GM12892 (cell line): Measurements from ENCODE around the gene BCL11A.

Source experiments
- DNase-seq: peaks from one replicate; pipeline ENCODE4 v3.0.0; 2011; ENCODE audit not compliant: insufficient read length
- FAIRE-seq: peaks from 2 replicates; lab custom pipeline; 2011; peaks lifted over from hg19 to GRCh38; lab: Jason Lieb, UNC
- POLR2A ChIP-seq: IDR thresholded peaks from 2 replicates; pipeline ENCODE4 v1.6.1; 2011; ENCODE audit warnings: low read depth, low read length, control low read depth
- POLR2AphosphoS5 ChIP-seq: IDR thresholded peaks from 2 replicates; pipeline ENCODE4 v1.6.1; 2011; ENCODE audit warnings: low read depth, low read length, control low read depth
- TAF1 ChIP-seq: IDR thresholded peaks from 2 replicates; pipeline ENCODE4 v1.6.1; 2011; ENCODE audit warnings: low read depth, mild to moderate bottlenecking, control low read depth, low read length, borderline replicate concordance

Gene BCL11A

GRCh38 chr2:60529785-60530627 lies 23.4 kb downstream of the BCL11A start:
- TF ChIP-seq POLR2AphosphoS5 (no peak), TAF1 (no peak), POLR2A (no peak)
- FAIRE-seq: no peak
- DNase-seq: no peak

DNA sequence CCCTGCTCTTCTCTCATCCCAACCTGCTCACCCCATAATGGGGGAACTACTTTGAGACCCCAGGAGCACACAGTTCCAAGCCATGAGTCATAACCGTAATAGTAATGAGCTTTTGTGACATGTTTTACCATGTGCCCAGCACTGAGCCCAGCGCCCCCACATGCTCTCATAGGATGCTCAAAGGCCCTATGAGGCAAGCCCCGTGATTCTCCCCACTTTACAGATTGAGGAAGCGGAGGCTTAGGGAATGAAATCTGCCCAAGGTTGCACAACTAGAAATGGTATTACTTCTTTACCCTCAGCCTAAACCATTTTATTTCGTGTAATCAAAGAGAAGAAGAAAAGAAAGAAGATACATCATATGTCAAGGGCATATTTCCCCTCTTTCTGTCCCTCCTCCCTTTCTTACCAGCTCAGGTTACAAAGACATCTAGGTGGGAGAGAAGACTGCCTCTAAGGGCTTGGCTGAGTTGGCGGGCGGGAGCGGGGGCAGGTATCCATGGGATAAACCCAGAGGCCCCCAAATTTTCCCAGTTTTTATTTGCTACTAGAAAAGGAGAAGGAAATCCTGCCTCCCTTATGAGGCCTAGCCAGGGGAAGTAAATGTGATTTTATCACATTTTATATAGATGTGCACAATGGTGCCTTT lies 24.2 kb downstream of the BCL11A start:
- DNase-seq (no peak), FAIRE-seq (no peak)
- TF ChIP-seq POLR2AphosphoS5 (no peak), POLR2A (no peak), TAF1 (no peak)

DNA sequence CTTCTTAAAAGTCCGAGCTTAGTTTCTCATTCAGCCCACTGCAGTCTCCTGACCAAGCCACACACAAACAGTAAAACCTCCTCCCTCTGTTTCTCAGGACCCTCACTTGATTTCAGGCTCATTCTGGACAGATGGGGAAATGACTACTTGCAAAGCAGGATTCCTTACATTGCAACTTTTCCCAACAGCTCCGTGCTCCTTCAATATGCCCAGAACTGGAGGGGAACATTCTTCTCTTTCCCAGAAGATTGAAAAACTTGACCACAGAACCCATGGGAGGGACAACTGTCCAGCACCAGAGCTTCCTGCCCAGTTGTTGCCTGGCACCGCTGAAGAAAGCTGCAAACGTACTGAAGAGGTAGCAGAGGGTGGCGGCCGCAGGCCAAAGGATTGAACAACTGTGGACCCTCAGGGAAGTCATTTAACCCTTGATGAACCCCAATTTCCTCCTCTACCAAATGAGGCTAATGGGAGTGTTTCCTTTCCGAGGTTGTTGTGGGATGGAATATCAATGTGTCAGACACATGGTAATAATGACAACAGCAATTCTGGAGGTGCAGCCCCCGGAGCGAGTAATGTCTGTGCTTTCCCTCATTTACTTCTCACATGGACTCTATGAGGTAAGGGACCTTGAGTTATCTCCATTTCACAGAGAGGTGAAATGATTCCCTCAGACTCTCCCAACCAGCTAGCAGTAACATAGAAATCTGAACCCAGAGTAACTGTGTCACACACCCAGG lies 25.0 kb downstream of the BCL11A start:
- FAIRE-seq (no peak), DNase-seq (no peak)
- TF ChIP-seq TAF1 (no peak), POLR2A (no peak), POLR2AphosphoS5 (no peak)

GRCh38 chr2:60527762-60528161 lies 25.7 kb downstream of the BCL11A start:
- TF ChIP-seq TAF1 (no peak), POLR2A (no peak), POLR2AphosphoS5 (no peak)
- DNase-seq (no peak), FAIRE-seq (no peak)

- no peak for FAIRE-seq
- DNase-seq: no peak
- no peak for TF ChIP-seq TAF1
- TF ChIP-seq POLR2A: no peak
- no peak for TF ChIP-seq POLR2AphosphoS5
These were observed 26.8 kb downstream of the BCL11A start for GRCh38 chr2:60526623-60527022.

DNA sequence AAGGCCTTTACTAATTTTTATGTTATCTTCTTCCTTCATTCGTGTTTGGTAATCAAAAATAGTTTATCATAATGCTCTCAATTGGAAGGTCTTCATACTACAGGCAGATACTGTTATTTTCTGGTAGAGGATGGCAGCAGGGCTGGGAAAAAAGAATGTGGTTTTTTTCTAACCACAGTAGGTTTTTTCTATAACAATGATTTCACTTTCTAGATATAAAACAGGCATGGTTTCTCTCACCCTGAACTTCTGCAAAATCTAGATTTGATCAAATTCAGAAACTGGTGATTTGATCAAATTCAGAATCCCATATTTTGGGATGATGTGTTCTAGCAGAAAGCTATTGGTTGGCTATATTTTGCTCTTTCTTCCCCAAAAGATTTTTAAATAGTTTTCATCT lies 27.6 kb downstream of the BCL11A start:
- TF ChIP-seq POLR2AphosphoS5: no peak
- no peak for TF ChIP-seq POLR2A
- no peak for TF ChIP-seq TAF1
- no peak for FAIRE-seq

DNA sequence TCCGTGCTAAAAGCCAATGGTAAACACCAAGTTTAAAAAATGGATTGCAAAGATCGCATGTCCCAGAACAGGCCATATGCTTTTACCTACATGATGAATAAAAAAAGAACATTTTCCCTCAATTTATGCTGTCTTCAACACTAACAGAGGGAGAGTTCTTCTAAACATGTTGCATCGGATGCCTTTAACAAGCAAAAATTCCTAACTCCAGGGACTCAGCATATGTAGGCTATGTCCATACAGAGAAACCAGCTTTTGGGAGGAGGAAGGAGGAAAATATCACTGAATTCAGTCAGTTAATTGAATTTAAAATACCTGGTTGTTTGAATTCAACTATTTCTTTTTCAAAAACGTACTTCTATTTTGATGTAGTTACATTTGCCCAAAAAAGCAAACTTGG lies 28.6 kb downstream of the BCL11A start:
- DNase-seq: no peak
- TF ChIP-seq POLR2AphosphoS5 (no peak), TAF1 (no peak), POLR2A (no peak)
- FAIRE-seq: no peak

More for the DNA sequence above, 27.6 kb downstream of the BCL11A start:
- DNase-seq: no peak

DNA sequence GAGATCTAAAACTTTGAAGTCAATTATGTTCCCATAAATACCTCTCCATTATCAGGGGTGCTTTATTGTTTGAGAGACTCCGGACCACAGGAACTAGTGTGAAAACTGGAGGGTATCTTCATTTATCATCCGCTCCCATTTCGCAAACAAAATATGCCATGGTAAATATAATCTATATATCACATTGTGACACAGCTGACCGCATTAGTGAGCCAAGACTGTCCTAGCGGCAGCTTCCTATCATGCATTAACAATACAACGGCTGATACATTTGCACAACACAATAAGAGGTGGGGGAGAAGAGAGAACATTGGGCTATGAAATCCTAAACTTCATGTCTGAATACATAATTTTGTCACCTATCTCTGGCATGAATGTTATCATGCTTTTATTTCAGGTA lies 29.5 kb downstream of the BCL11A start:
- TF ChIP-seq TAF1 (no peak), POLR2AphosphoS5 (no peak), POLR2A (no peak)
- no peak for FAIRE-seq
- no peak for DNase-seq

DNA sequence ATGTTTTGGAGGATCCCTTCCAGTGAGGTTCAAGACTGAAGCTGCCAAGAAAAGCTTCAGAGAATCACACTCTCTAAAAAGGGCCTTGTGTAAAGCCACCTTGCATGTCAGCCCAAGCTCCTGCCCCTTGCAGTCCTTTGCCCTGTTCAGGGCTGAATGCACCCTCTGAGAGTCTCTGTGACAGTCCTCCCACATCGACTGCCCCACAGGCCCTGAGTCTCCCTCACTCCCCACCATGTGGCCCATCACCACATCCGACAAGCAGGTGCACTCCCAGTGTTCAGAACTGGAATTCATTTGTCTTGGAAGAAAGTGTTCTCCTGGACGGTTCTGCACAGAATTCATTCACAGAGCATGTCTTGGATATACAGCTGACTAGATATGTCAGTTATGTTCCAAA lies 31.0 kb downstream of the BCL11A start:
- no peak for DNase-seq
- no peak for TF ChIP-seq POLR2A
- TF ChIP-seq POLR2AphosphoS5: no peak
- no peak for TF ChIP-seq TAF1
- FAIRE-seq: peak; percentile 14

DNA sequence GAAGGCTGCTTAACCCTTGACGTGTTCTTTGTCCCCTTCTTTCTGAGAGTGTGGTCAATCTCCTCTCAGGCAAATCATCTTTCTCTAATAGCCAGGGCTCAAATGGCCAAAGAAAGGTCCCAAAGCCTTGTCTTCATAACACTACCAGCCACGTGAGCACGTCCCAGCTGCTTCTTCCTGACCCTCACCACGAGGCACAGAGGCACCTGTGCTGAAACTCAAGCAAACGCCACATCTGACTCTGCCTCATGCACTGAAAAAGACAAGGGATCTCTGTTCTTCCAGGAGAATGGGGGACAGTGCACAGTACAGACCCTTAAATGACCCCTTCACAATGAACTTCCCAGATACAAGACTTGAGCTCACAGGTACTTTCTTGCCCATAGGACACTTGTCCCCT lies 31.8 kb downstream of the BCL11A start:
- FAIRE-seq: peak; percentile 44
- TF ChIP-seq TAF1: no peak
- no peak for TF ChIP-seq POLR2A
- TF ChIP-seq POLR2AphosphoS5: no peak
- no peak for DNase-seq

DNA sequence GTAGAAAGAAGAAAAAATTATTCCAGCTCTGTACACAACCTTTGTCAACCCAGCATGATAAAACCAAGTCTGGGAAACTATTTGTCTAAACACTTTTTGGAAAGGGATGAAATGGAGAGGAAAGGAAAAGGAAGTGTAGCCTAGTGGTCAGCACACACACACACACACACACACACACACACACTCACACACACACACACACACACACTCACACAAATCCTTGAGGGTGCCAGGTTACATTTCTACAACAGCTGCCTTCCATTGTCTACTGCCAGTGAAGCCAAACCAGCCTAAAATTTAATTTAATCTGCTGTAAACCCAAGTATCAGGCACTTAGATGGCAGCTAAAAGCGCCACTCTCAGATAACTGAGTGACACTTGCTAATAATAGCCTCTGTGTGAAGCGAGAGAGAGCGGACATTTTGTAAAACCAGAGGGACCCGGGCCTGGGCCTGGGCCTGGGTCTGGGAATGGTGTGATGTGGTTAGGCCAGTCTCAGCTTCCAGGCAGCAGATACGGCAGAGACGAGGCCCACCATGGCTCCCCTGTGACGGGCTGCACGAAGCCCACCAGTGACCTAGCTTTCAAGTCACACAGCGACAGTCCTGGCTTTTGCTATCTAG lies 32.4 kb downstream of the BCL11A start:
- FAIRE-seq: no peak
- no peak for DNase-seq
- no peak for TF ChIP-seq TAF1
- TF ChIP-seq POLR2A: no peak
